Stimulated activated CD8-positive, alpha-beta memory T cell treated with anti-CD3 and anti-CD28 coated beads, Interleukin-15, amount 100 ng/mL, for 4 hours (primary cell): ENCODE data around the gene CHSY3.

ENCODE experiments used
- DNase-seq, 2 donors: peaks; one replicate each; pipeline ENCODE4 v3.0.0-alpha.2; 2020; ENCODE audit warnings: low read depth in 2 of 2

Gene CHSY3

GRCh38 chr5:129945774-129946270 lies 41.6 kb downstream of the CHSY3 start:
- DNase-seq, result no peak

- DNase-seq, result no peak
These were observed 46.8 kb downstream of the CHSY3 start for GRCh38 chr5:129951039-129951438.

GRCh38 chr5:129958581-129958980 lies 54.3 kb downstream of the CHSY3 start:
- no peak for DNase-seq

GRCh38 chr5:129960831-129961230 lies 56.6 kb downstream of the CHSY3 start:
- no peak for DNase-seq

GRCh38 chr5:129962506-129962905 lies 58.2 kb downstream of the CHSY3 start:
- no peak for DNase-seq

GRCh38 chr5:129963359-129963758 lies 59.1 kb downstream of the CHSY3 start:
- DNase-seq, result no peak

GRCh38 chr5:129966071-129966470 lies 61.8 kb downstream of the CHSY3 start:
- no peak for DNase-seq

GRCh38 chr5:129971714-129972113 lies 67.4 kb downstream of the CHSY3 start:
- DNase-seq, result no peak

GRCh38 chr5:129972465-129973141 lies 68.3 kb downstream of the CHSY3 start:
- DNase-seq, result no peak

GRCh38 chr5:129973716-129974426 lies 69.6 kb downstream of the CHSY3 start:
- DNase-seq, result no peak

GRCh38 chr5:129977810-129978209 lies 73.5 kb downstream of the CHSY3 start:
- no peak for DNase-seq

- no peak for DNase-seq
These were observed 74.0 kb downstream of the CHSY3 start for GRCh38 chr5:129978270-129978669.

GRCh38 chr5:129988453-129988852 lies 84.2 kb downstream of the CHSY3 start:
- no peak for DNase-seq

GRCh38 chr5:129991780-129992179 lies 87.5 kb downstream of the CHSY3 start:
- DNase-seq, result no peak

- DNase-seq, result no peak
These were observed 92.6 kb downstream of the CHSY3 start for GRCh38 chr5:129996896-129997295.

- no peak for DNase-seq
These were observed 96.2 kb downstream of the CHSY3 start for GRCh38 chr5:130000460-130000859.

GRCh38 chr5:130002183-130002582 lies 97.9 kb downstream of the CHSY3 start:
- no peak for DNase-seq

GRCh38 chr5:130002876-130003275 lies 98.6 kb downstream of the CHSY3 start:
- no peak for DNase-seq

GRCh38 chr5:130011986-130012385 lies 107.7 kb downstream of the CHSY3 start:
- no peak for DNase-seq

GRCh38 chr5:130017173-130017572 lies 112.9 kb downstream of the CHSY3 start:
- no peak for DNase-seq

- no peak for DNase-seq
These were observed 114.4 kb downstream of the CHSY3 start for GRCh38 chr5:130018641-130019040.

- DNase-seq, result no peak
These were observed 116.7 kb downstream of the CHSY3 start for GRCh38 chr5:130021000-130021399.

GRCh38 chr5:130021876-130022275 lies 117.6 kb downstream of the CHSY3 start:
- no peak for DNase-seq
